Endodermal cell (in vitro differentiated cells): ENCODE data around the gene FNBP1L. TPM values are rescaled to one million over a fixed set of nuclear protein-coding genes. Genes with fewer than 3 reads are reported as not detected.

ENCODE experiments used
- DNase-seq: peaks from one replicate; pipeline ENCODE4 v3.0.0-alpha.2; 2017
- H3K27ac ChIP-seq: 2 replicates; pipeline ENCODE4 v1.5.1; 2013; ENCODE audit warnings: mild to moderate bottlenecking, low read depth, low read length, moderate library complexity
- H3K27me3 ChIP-seq: 2 replicates; pipeline ENCODE4 v1.6.1; 2013; ENCODE audit warnings: mild to moderate bottlenecking, low read length, moderate library complexity; ENCODE audit not compliant: insufficient read depth, control insufficient read depth, poor library complexity, severe bottlenecking
- H3K36me3 ChIP-seq: 2 replicates; pipeline ENCODE4 v1.7.0; 2013; ENCODE audit warnings: mild to moderate bottlenecking, low read length, moderate library complexity; ENCODE audit not compliant: control insufficient read depth, insufficient read depth
- H3K4me1 ChIP-seq: one replicate; pipeline ENCODE4 v1.7.0; 2013; ENCODE audit warnings: low read length; ENCODE audit not compliant: control insufficient read depth, insufficient read depth
- H3K4me3 ChIP-seq: 2 replicates; pipeline ENCODE4 v1.5.1; 2013; ENCODE audit warnings: mild to moderate bottlenecking, low read length, moderate library complexity
- H3K9ac ChIP-seq: 2 replicates; pipeline ENCODE4 v1.6.1; 2013; ENCODE audit warnings: mild to moderate bottlenecking, low read length, moderate library complexity; ENCODE audit not compliant: poor library complexity, severe bottlenecking; ENCODE audit errors: extremely low read depth
- H3K9me3 ChIP-seq: 2 replicates; pipeline ENCODE4 v1.6.1; 2013; ENCODE audit warnings: mild to moderate bottlenecking, low read length, moderate library complexity; ENCODE audit not compliant: control insufficient read depth
- H3K27ac Mint-ChIP-seq: 2 replicates; pipeline ENCODE4 v1.8.0; 2020; ENCODE audit warnings: mixed read lengths
- H3K27me3 Mint-ChIP-seq: 2 replicates; pipeline ENCODE4 v1.8.0; 2021; ENCODE audit warnings: mild to moderate bottlenecking, mixed read lengths; ENCODE audit not compliant: insufficient read depth
- H3K36me3 Mint-ChIP-seq: 2 replicates; pipeline ENCODE4 v1.8.0; 2020; ENCODE audit warnings: low read depth, mixed read lengths
- H3K4me1 Mint-ChIP-seq: 2 replicates; pipeline ENCODE4 v1.8.0; 2020; ENCODE audit warnings: mixed read lengths
- H3K4me3 Mint-ChIP-seq: 2 replicates; pipeline ENCODE4 v1.8.0; 2020; ENCODE audit warnings: mild to moderate bottlenecking, moderate library complexity, mixed read lengths
- H3K9me3 Mint-ChIP-seq: 2 replicates; pipeline ENCODE4 v1.8.0; 2020; ENCODE audit warnings: mild to moderate bottlenecking, mixed read lengths
- WGBS, 2 experiments: methylation state at CpG; one replicate each; pipeline versions ENCODE4 v1.1.5 to v1.1.7; 2013; ENCODE audit warnings: missing lambda C conversion rate in 2 of 2, mixed read lengths in 1 of 2; ENCODE audit not compliant: insufficient coverage in 1 of 2, insufficient read length in 1 of 2; 5-methylcytosine and 5-hydroxymethylcytosine counted together
- total RNA-seq, 2 donors: library from RNA; stranded (reverse); fragmentation: NEBNext Ultra II Directional in 1 of 2; extraction: Animal tissue kit (Norgen Biotek cat#: 25700) in 1 of 2; gene quantifications; 2 replicates in 1 of 2; 3 replicates in 1 of 2; pipeline ENCODE4 v1.2.1, GENCODE V29; 2021
- TF ChIP-seq, protein P1 (sequence below): fragments of 200-600 bp; sonication (generic); conservative IDR thresholded peaks from 2 replicates; pipeline ENCODE4 v1.5.0; 2021; ENCODE audit warnings: antibody characterized with exemption, mild to moderate bottlenecking

FNBP1L gene
- total RNA-seq, 2 donors from 2014 or later, result 96.8 to 107 TPM

DNA sequence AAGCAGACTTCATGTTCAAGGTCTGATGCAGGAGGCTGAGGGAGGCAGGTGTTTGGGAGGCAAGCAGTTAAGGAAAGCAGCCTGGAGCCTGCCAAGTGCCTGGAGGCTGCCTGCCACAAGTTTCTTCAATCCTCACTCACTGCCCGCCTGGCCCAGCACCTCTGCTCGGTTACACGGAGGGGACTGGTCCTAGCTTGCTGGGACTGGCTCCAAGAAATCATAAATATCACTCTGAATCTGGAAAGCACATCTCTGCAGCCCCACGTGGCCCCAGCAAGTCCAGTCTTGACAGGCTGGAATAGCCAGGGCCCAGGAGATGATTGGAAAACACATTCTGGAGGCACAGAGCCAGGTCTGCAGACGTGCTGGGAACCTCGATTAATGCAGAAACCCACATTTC lies 149.8 kb downstream of the FNBP1L start:
- Histone ChIP-seq H3K4me3 (no peak overlapping the region), H3K36me3 (peaks cover 60% of the 10 kb centered on the region), H3K9ac (no peak overlapping the region), H3K27me3 (no peaks in the 10 kb centered on the region), H3K27ac (no peak overlapping the region), H3K4me1 (peaks cover 4% of the 10 kb centered on the region), H3K9me3 (no peaks in the 10 kb centered on the region)
- no peaks in the 10 kb centered on the region for H3K27me3 Mint-ChIP-seq
- H3K9me3 Mint-ChIP-seq, result no peaks in the 10 kb centered on the region
- 86 to 92% methylated on average over 4 to 6 of the region's 6 CpGs for WGBS, 2 experiments
- DNase-seq, result no peak
- no peak overlapping the region for H3K27ac Mint-ChIP-seq
- peaks cover 56% of the 10 kb centered on the region for H3K4me1 Mint-ChIP-seq
- no peak overlapping the region for H3K4me3 Mint-ChIP-seq
- TF ChIP-seq, protein P1, sequence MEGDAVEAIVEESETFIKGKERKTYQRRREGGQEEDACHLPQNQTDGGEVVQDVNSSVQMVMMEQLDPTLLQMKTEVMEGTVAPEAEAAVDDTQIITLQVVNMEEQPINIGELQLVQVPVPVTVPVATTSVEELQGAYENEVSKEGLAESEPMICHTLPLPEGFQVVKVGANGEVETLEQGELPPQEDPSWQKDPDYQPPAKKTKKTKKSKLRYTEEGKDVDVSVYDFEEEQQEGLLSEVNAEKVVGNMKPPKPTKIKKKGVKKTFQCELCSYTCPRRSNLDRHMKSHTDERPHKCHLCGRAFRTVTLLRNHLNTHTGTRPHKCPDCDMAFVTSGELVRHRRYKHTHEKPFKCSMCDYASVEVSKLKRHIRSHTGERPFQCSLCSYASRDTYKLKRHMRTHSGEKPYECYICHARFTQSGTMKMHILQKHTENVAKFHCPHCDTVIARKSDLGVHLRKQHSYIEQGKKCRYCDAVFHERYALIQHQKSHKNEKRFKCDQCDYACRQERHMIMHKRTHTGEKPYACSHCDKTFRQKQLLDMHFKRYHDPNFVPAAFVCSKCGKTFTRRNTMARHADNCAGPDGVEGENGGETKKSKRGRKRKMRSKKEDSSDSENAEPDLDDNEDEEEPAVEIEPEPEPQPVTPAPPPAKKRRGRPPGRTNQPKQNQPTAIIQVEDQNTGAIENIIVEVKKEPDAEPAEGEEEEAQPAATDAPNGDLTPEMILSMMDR, result no peak
- H3K36me3 Mint-ChIP-seq, result peaks cover 15% of the 10 kb centered on the region

GRCh38 chr1:93598396-93598795 lies 150.5 kb downstream of the FNBP1L start:
- H3K27me3 Mint-ChIP-seq, result no peaks in the 10 kb centered on the region
- no peak overlapping the region for H3K4me3 ChIP-seq
- 93 to 100% methylated on average over 1 to 2 of the region's 2 CpGs for WGBS, 2 experiments
- peaks cover 60% of the 10 kb centered on the region for H3K36me3 ChIP-seq
- TF ChIP-seq, protein P1, result no peak
- H3K27ac ChIP-seq, result no peak overlapping the region
- no peaks in the 10 kb centered on the region for H3K27me3 ChIP-seq
- H3K9me3 Mint-ChIP-seq, result no peaks in the 10 kb centered on the region
- H3K36me3 Mint-ChIP-seq, result peaks cover 16% of the 10 kb centered on the region
- H3K4me3 Mint-ChIP-seq, result no peak overlapping the region
- DNase-seq, result no peak
- peaks cover 4% of the 10 kb centered on the region for H3K4me1 ChIP-seq
- no peak overlapping the region for H3K27ac Mint-ChIP-seq
- no peaks in the 10 kb centered on the region for H3K9me3 ChIP-seq
- no peak overlapping the region for H3K9ac ChIP-seq
- H3K4me1 Mint-ChIP-seq, result peaks cover 56% of the 10 kb centered on the region

DNA sequence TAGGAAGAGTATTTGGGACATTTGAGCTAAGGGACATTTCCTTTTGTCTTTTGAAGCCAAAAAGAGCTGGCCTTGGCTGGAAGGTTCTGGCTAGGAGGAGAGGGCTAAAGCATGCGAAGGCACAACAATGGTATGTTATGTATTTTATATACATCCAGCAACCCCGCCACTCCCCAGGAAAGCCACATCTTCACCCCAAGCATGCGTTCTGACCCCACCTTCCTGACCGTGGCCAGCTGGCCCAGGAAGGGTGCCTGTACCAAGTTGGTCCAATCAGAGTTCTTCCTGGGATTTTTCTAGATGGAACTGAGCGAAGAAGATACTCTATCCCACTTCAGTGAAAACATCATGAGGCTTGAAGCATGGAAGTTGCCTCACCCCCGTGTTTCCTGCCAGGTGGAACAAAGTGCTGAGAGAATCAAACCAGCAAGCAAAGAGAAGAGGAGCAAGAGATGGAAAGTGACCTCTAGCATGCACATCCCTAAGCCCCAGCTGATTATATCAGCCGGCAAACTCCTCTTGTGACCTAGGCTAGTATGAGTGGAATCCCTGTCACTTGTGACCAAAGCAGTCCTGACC lies 151.0 kb downstream of the FNBP1L start:
- no peaks in the 10 kb centered on the region for H3K27me3 Mint-ChIP-seq
- WGBS, 2 experiments, result 95 to 97% methylated on average over 5 to 7 of the region's 7 CpGs
- H3K9ac ChIP-seq, result no peak overlapping the region
- no peaks in the 10 kb centered on the region for H3K9me3 Mint-ChIP-seq
- TF ChIP-seq, protein P1, result no peak
- no peaks in the 10 kb centered on the region for H3K27me3 ChIP-seq
- H3K9me3 ChIP-seq, result no peaks in the 10 kb centered on the region
- DNase-seq, result no peak
- no peak overlapping the region for H3K27ac Mint-ChIP-seq
- no peak overlapping the region for H3K27ac ChIP-seq
- H3K36me3 Mint-ChIP-seq, result peaks cover 14% of the 10 kb centered on the region
- H3K4me3 ChIP-seq, result no peak overlapping the region
- peaks cover 61% of the 10 kb centered on the region for H3K36me3 ChIP-seq
- H3K4me1 ChIP-seq, result peaks cover 4% of the 10 kb centered on the region
- H3K4me1 Mint-ChIP-seq, result peaks cover 54% of the 10 kb centered on the region
- no peak overlapping the region for H3K4me3 Mint-ChIP-seq
